Right atrium auricular region (tissue), 2 donors: ENCODE measurements around the gene ST6GALNAC2. TPM values are rescaled to one million over a fixed set of nuclear protein-coding genes. Genes with fewer than 3 reads are reported as not detected.

ENCODE experiments used
- DNase-seq: peaks from one replicate; pipeline ENCODE4 v3.0.0-alpha.2; 2019; ENCODE audit warnings: low spot score
- H3K27ac ChIP-seq, 2 donors: fragments of 200-600 bp; sonication (generic); 1 replicate in 1 of 2; 2 replicates in 1 of 2; pipeline ENCODE4 v1.5.1; 2016 to 2019
- H3K27me3 ChIP-seq, 2 donors: fragments of 200-600 bp; sonication (generic); one replicate each; pipeline versions ENCODE4 v1.5.1 to v1.6.0; 2017 to 2019
- H3K36me3 ChIP-seq: fragments of 200-600 bp; sonication (generic); one replicate; pipeline ENCODE4 v1.5.1; 2016
- H3K4me1 ChIP-seq, 2 donors: fragments of 200-600 bp; sonication (generic); one replicate each; pipeline versions ENCODE4 v1.5.1 to v1.6.0; 2017 to 2019
- H3K4me3 ChIP-seq, 2 donors: fragments of 200-600 bp; sonication (generic); 1 replicate in 1 of 2; 2 replicates in 1 of 2; pipeline ENCODE4 v1.5.1; 2017 to 2019; ENCODE audit warnings: mild to moderate bottlenecking in 1 of 2, moderate library complexity in 1 of 2
- H3K9me3 ChIP-seq, 2 donors: fragments of 200-600 bp; sonication (generic); one replicate each; pipeline ENCODE4 v1.5.1; 2019
- CTCF ChIP-seq, 2 donors: fragments of 200-600 bp; sonication (generic); IDR thresholded peaks; one replicate each; pipeline ENCODE4 v1.5.1; 2019; ENCODE audit warnings: antibody characterized with exemption in 2 of 2
- total RNA-seq, 2 donors: library from RNA; depleted of rRNA; stranded (reverse); fragments of >200 nt; gene quantifications; one replicate each; pipeline ENCODE4 v1.1.0, GENCODE V29; 2016

ST6GALNAC2 gene
- total RNA-seq, 2 donors from 2014 or later: 4.5 to 6.4 TPM

- TF ChIP-seq CTCF (IDR thresholded peaks at IDR 0.05): no peak
- no peak for DNase-seq
- peaks cover 0 to 3% of the 10 kb centered on the region in 2 donors for H3K4me1 ChIP-seq
Measured at GRCh38 chr17:76627510-76627909, 41.9 kb upstream of the ST6GALNAC2 start.

GRCh38 chr17:76626442-76626841 is 40.8 kb upstream of the ST6GALNAC2 start:
- H3K27me3 ChIP-seq: no peaks in the 10 kb centered on the region
- TF ChIP-seq CTCF (IDR thresholded peaks at IDR 0.05): no peak
- no peak overlapping the region for H3K4me3 ChIP-seq
- H3K27ac ChIP-seq: no peak overlapping the region
- no peak for DNase-seq
- H3K9me3 ChIP-seq: no peaks in the 10 kb centered on the region
- peaks cover 0 to 3% of the 10 kb centered on the region in 2 donors for H3K4me1 ChIP-seq
- no peaks in the 10 kb centered on the region for H3K36me3 ChIP-seq

More at GRCh38 chr17:76627510-76627909, 41.9 kb upstream of the ST6GALNAC2 start:
- no peaks in the 10 kb centered on the region for H3K9me3 ChIP-seq
- no peak overlapping the region for H3K27ac ChIP-seq
- H3K27me3 ChIP-seq: no peaks in the 10 kb centered on the region
- no peak overlapping the region for H3K4me3 ChIP-seq
- H3K36me3 ChIP-seq: no peaks in the 10 kb centered on the region

- no peak for DNase-seq
- no peak for TF ChIP-seq CTCF (IDR thresholded peaks at IDR 0.05)
- H3K4me1 ChIP-seq: peaks cover 0 to 3% of the 10 kb centered on the region in 2 donors
- no peaks in the 10 kb centered on the region for H3K9me3 ChIP-seq
- no peaks in the 10 kb centered on the region for H3K36me3 ChIP-seq
- H3K4me3 ChIP-seq: no peak overlapping the region
- no peak overlapping the region for H3K27ac ChIP-seq
- H3K27me3 ChIP-seq: no peaks in the 10 kb centered on the region
Measured at GRCh38 chr17:76625496-76625895, 39.8 kb upstream of the ST6GALNAC2 start.

GRCh38 chr17:76623271-76624146 is 37.8 kb upstream of the ST6GALNAC2 start:
- Histone ChIP-seq H3K4me3 (no peak overlapping the region), H3K27me3 (no peaks in the 10 kb centered on the region), H3K4me1 (peaks cover 0 to 3% of the 10 kb centered on the region in 2 donors), H3K36me3 (no peaks in the 10 kb centered on the region), H3K9me3 (no peaks in the 10 kb centered on the region), H3K27ac (no peak overlapping the region)
- peak; percentile 82 for DNase-seq
- TF ChIP-seq CTCF (IDR thresholded peaks at IDR 0.05): peak; percentile 92 to 95

GRCh38 chr17:76617838-76618237 is 32.2 kb upstream of the ST6GALNAC2 start:
- no peaks in the 10 kb centered on the region for H3K27me3 ChIP-seq
- H3K27ac ChIP-seq: no peak overlapping the region
- no peaks in the 10 kb centered on the region for H3K9me3 ChIP-seq
- H3K4me1 ChIP-seq: no peaks in the 10 kb centered on the region
- no peaks in the 10 kb centered on the region for H3K36me3 ChIP-seq
- H3K4me3 ChIP-seq: no peak overlapping the region
- no peak for DNase-seq
- no peak for TF ChIP-seq CTCF (IDR thresholded peaks at IDR 0.05)
